ENCODE measurements around the gene EPM2AIP1. TPM values are rescaled to one million over a fixed set of nuclear protein-coding genes. Genes with fewer than 3 reads are reported as not detected.
"Not testable (repeated sequence)": the region's sequence is repeated elsewhere in the genome, so short reads cannot be mapped to it uniquely, and the experiment has no call there.

Gene EPM2AIP1
- 7.3 TPM for total RNA-seq (2021; ENCODE audit: unreplicated experiment)
- 2.6 TPM for polyA plus RNA-seq (2012; ENCODE audit: insufficient read length)
- percentile 92 among the genes with signal in this experiment for Bru-seq, nascent RNA
- BruChase-seq, experiment 1, labeled RNA remaining after a 2-hour chase = percentile 95 among the genes with signal in this experiment
- BruChase-seq, experiment 2, labeled RNA remaining after a 6-hour chase = percentile 82 among the genes with signal in this experiment
- long read RNA-seq, full-length matches to known transcripts = 30 of 31 reads
- long read RNA-seq, partial matches to known transcripts = 0 of 31 reads
- long read RNA-seq, other reads (novel, unspliced or antisense) = 1 of 31 reads

- peak; percentile 96 for ATAC-seq
- peak within 1 kb of the TSS; percentile 97 for H3K27ac ChIP-seq (ENCODE audit: low read length)
- H3K27me3 ChIP-seq (ENCODE audit: control insufficient read depth, insufficient read depth, low read length) = no peaks in the 10 kb centered on the region
- TF ChIP-seq POLR2AphosphoS5 (IDR thresholded peaks at IDR 0.05; ENCODE audit: low read depth, low read length) = peak; percentile 66
- TF ChIP-seq SIN3A (IDR thresholded peaks at IDR 0.05; ENCODE audit: borderline replicate concordance, insufficient read depth, low read depth, low read length) = peak; percentile 14; the same call in 1 of the 2 replicates
- no peak for TF ChIP-seq REST (IDR thresholded peaks at IDR 0.05; ENCODE audit: insufficient read depth in 1 of 2, low read depth in 2 of 2, low read length in 1 of 2)
- TF ChIP-seq TCF7L2 (IDR thresholded peaks at IDR 0.05; ENCODE audit: low read depth, low read length) = no peak
- intact Hi-C loops (cut with micrococcal nuclease; ENCODE audit: unreplicated experiment) (no loop called here), in situ Hi-C loops (cut with HindIII; ENCODE audit: low pct_unique_long_range_greater_than_20kb, low sequenced_read_pairs) (no loop called here)
- no peaks in the 10 kb centered on the region for H3K9me3 ChIP-seq (ENCODE audit: control insufficient read depth, insufficient read depth, low read depth, low read length)
- no peak for DNase-seq (ENCODE audit: low read depth, low spot score)
- ChIA-PET POLR2A (interaction anchor here (0.7 to 0.8 kb wide), 2 partner anchors 140 to 698 kb away, joined by 3 to 6 read pairs; no protein-coding TSS in a partner anchor), CTCF (interaction anchor here (0.6 kb wide), 1 partner anchor 304 kb away, joined by 12 read pairs; no protein-coding TSS in a partner anchor)
- H3K4me3 ChIP-seq (ENCODE audit: low read depth in 2 of 2, low read length in 2 of 2) = peak within 1 kb of the TSS; percentile 92 to 99
- BruUV-seq (replicated peaks) = no TSS peak
- peaks cover 29% of the 10 kb centered on the region for H3K36me3 ChIP-seq (ENCODE audit: control insufficient read depth, insufficient read depth, low read length)
- H3K4me1 ChIP-seq (ENCODE audit: control insufficient read depth, insufficient read depth, low read length) = peaks cover 21% of the 10 kb centered on the region
These were observed at the start of gene EPM2AIP1 for GRCh38 chr3:36992806-36993325. EPM2AIP1 (minus strand) TSS chr3:36993131; CDS start chr3:36993077, 54 bp downstream.

- BruUV-seq (replicated peaks); H3K4me3 ChIP-seq (ENCODE audit: low read depth in 2 of 2, low read length in 2 of 2); H3K9me3 ChIP-seq (ENCODE audit: control insufficient read depth, insufficient read depth, low read depth, low read length); POLR2A ChIA-PET; H3K4me1 ChIP-seq (ENCODE audit: control insufficient read depth, insufficient read depth, low read length); CTCF ChIA-PET; H3K36me3 ChIP-seq (ENCODE audit: control insufficient read depth, insufficient read depth, low read length); in situ Hi-C loops (cut with HindIII; ENCODE audit: low pct_unique_long_range_greater_than_20kb, low sequenced_read_pairs); intact Hi-C loops (cut with micrococcal nuclease; ENCODE audit: unreplicated experiment); DNase-seq (ENCODE audit: low read depth, low spot score); ATAC-seq; H3K27ac ChIP-seq (ENCODE audit: low read length); H3K27me3 ChIP-seq (ENCODE audit: control insufficient read depth, insufficient read depth, low read length): not testable (repeated sequence)
These were observed 49.8 kb upstream of the EPM2AIP1 start for GRCh38 chr3:37042712-37043111.

- no peak for DNase-seq (ENCODE audit: low read depth, low spot score)
- intact Hi-C loops (cut with micrococcal nuclease; ENCODE audit: unreplicated experiment) = no loop called here
- no peak for TF ChIP-seq SIN3A (IDR thresholded peaks at IDR 0.05; ENCODE audit: borderline replicate concordance, insufficient read depth, low read depth, low read length)
- no peak for TF ChIP-seq REST (IDR thresholded peaks at IDR 0.05; ENCODE audit: insufficient read depth in 1 of 2, low read depth in 2 of 2, low read length in 1 of 2)
- TF ChIP-seq CTCF (IDR thresholded peaks at IDR 0.05) = no peak
- TF ChIP-seq TCF7L2 (IDR thresholded peaks at IDR 0.05; ENCODE audit: low read depth, low read length) = no peak
- TF ChIP-seq POLR2AphosphoS5 (IDR thresholded peaks at IDR 0.05; ENCODE audit: low read depth, low read length) = no peak
- no peaks in the 10 kb centered on the region for H3K27me3 ChIP-seq (ENCODE audit: control insufficient read depth, insufficient read depth, low read length)
- POLR2A ChIA-PET = no interaction called here
- in situ Hi-C loops (cut with HindIII; ENCODE audit: low pct_unique_long_range_greater_than_20kb, low sequenced_read_pairs) = no loop called here
- BruUV-seq (replicated peaks) = no TSS peak
- H3K4me1 ChIP-seq (ENCODE audit: control insufficient read depth, insufficient read depth, low read length) = no peaks in the 10 kb centered on the region
- no peak for ATAC-seq
- no peak overlapping the region for H3K4me3 ChIP-seq (ENCODE audit: low read depth in 2 of 2, low read length in 2 of 2)
- H3K9me3 ChIP-seq (ENCODE audit: control insufficient read depth, insufficient read depth, low read depth, low read length) = no peaks in the 10 kb centered on the region
- CTCF ChIA-PET = no interaction called here
- H3K27ac ChIP-seq (ENCODE audit: low read length) = no peak overlapping the region
- peaks cover 5% of the 10 kb centered on the region for H3K36me3 ChIP-seq (ENCODE audit: control insufficient read depth, insufficient read depth, low read length)
These were observed 48.7 kb upstream of the EPM2AIP1 start for GRCh38 chr3:37041546-37042195.

Data from Panc1 (cell line).